Brain pericyte (primary cell): ENCODE data around the gene ACHE.

Experiments
- DNase-seq: peaks from one replicate; pipeline ENCODE4 v3.0.0-alpha.2; 2012; ENCODE audit warnings: low read depth, low spot score

The ACHE gene

GRCh38 chr7:100896732-100897608 lies 1.3 kb upstream of the ACHE start:
- DNase-seq: no peak

GRCh38 chr7:100895956-100896731 lies 456 bp upstream of the ACHE start:
- no peak for DNase-seq

GRCh38 chr7:100894860-100895700 lies 608 bp downstream of the ACHE start:
- DNase-seq: no peak

- DNase-seq: no peak
Observed at GRCh38 chr7:100893910-100894721, 1.6 kb downstream of the ACHE start.

- no peak for DNase-seq
Observed at GRCh38 chr7:100893318-100893895, 2.3 kb downstream of the ACHE start.

GRCh38 chr7:100892364-100893317 lies 3.0 kb downstream of the ACHE start:
- DNase-seq: no peak

- DNase-seq: no peak
Observed at GRCh38 chr7:100891568-100892247, 4.0 kb downstream of the ACHE start.

GRCh38 chr7:100890653-100891567 lies 4.8 kb downstream of the ACHE start:
- DNase-seq: no peak

GRCh38 chr7:100888988-100889750 lies 6.5 kb downstream of the ACHE start, which contains the start of gene UFSP1:
UFSP1 (minus strand) TSS chr7:100889715; CDS start chr7:100889271, 444 bp downstream.
- no peak for DNase-seq

- DNase-seq: no peak
Observed at GRCh38 chr7:100888291-100888987, 7.2 kb downstream of the ACHE start.

GRCh38 chr7:100887516-100888290 lies 8.0 kb downstream of the ACHE start:
- no peak for DNase-seq

GRCh38 chr7:100886936-100887515 lies 8.7 kb downstream of the ACHE start:
- DNase-seq: no peak

GRCh38 chr7:100886142-100886935 lies 9.3 kb downstream of the ACHE start:
- DNase-seq: no peak

- no peak for DNase-seq
Observed at GRCh38 chr7:100885440-100886141, 10.1 kb downstream of the ACHE start.
